NT2/D1 (cell line): ENCODE measurements around the gene DISC1.

Experiments
- DNase-seq: peaks from one replicate; pipeline ENCODE4 v3.0.0-alpha.2; 2011; ENCODE audit warnings: low read depth, low spot score
- H3K27me3 ChIP-seq: 2 replicates; pipeline ENCODE4 v1.6.0; 2011; ENCODE audit warnings: mild to moderate bottlenecking; ENCODE audit not compliant: insufficient read length, insufficient read depth
- H3K36me3 ChIP-seq: 2 replicates; pipeline ENCODE4 v1.6.1; 2011; ENCODE audit warnings: mild to moderate bottlenecking, low read length, mixed read lengths; ENCODE audit not compliant: insufficient read depth, insufficient read length
- H3K4me1 ChIP-seq: 2 replicates; pipeline ENCODE4 v1.5.1; 2011; ENCODE audit not compliant: insufficient read depth, insufficient read length
- H3K4me3 ChIP-seq: 2 replicates; pipeline ENCODE4 v1.5.1; 2011; ENCODE audit warnings: low read depth; ENCODE audit not compliant: insufficient read length
- H3K9ac ChIP-seq: 2 replicates; pipeline ENCODE4 v1.6.0; 2011; ENCODE audit warnings: low read depth; ENCODE audit not compliant: insufficient read length
- H3K9me3 ChIP-seq: 2 replicates; pipeline ENCODE4 v1.5.1; 2011; ENCODE audit warnings: mild to moderate bottlenecking, low read length; ENCODE audit not compliant: insufficient read depth
- SUZ12 ChIP-seq: IDR thresholded peaks from 2 replicates; pipeline ENCODE4 v1.6.1; 2011; ENCODE audit not compliant: insufficient read length, insufficient read depth; ENCODE audit errors: extremely low read depth
- YY1 ChIP-seq: IDR thresholded peaks from 2 replicates; pipeline ENCODE4 v1.6.1; 2011; ENCODE audit not compliant: insufficient read length, insufficient read depth
- ZNF274 ChIP-seq: IDR thresholded peaks from 2 replicates; pipeline ENCODE4 v1.6.1; 2011; ENCODE audit warnings: mild to moderate bottlenecking, low read depth, low read length

DISC1 gene

GRCh38 chr1:231931846-231932454 is 305.4 kb downstream of the DISC1 start:
- DNase-seq = peak; percentile 54
- H3K9ac ChIP-seq = no peak overlapping the region
- H3K9me3 ChIP-seq = peaks cover 19% of the 10 kb centered on the region
- no peak overlapping the region for H3K4me3 ChIP-seq
- H3K4me1 ChIP-seq = no peaks in the 10 kb centered on the region
- no peaks in the 10 kb centered on the region for H3K27me3 ChIP-seq
- TF ChIP-seq ZNF274 = no peak
- H3K36me3 ChIP-seq = no peaks in the 10 kb centered on the region

- Histone ChIP-seq H3K4me3 (no peak overlapping the region), H3K27me3 (no peaks in the 10 kb centered on the region), H3K4me1 (no peaks in the 10 kb centered on the region), H3K36me3 (no peaks in the 10 kb centered on the region), H3K9me3 (peaks cover 19% of the 10 kb centered on the region), H3K9ac (no peak overlapping the region)
- DNase-seq = no peak
- no peak for TF ChIP-seq ZNF274
- no peak for TF ChIP-seq SUZ12
- TF ChIP-seq YY1 = no peak
These were observed 307.4 kb downstream of the DISC1 start for GRCh38 chr1:231933711-231934626.

DNA sequence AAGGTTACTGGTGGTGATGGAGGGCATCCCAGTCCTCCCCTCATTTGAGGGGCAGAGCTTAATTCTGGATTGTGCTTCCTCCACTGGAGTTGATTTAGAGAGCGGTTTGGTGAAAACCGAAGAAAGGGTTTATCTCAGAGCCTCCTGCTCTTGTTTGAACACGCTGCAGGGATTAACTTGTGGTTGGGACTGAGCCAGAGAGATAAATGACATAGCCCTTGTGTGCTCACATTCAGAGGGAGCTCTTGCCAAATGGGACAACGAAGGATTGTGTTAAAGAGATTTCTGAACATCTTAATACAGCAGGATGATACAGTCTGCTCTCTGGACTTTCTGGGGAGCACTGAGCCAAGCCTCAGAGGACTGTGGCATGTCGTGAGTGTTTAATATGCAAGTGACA is 308.2 kb downstream of the DISC1 start:
- no peak overlapping the region for H3K4me3 ChIP-seq
- TF ChIP-seq YY1 (no peak), ZNF274 (no peak), SUZ12 (no peak)
- H3K9me3 ChIP-seq = peaks cover 19% of the 10 kb centered on the region
- H3K4me1 ChIP-seq = no peaks in the 10 kb centered on the region
- H3K36me3 ChIP-seq = no peaks in the 10 kb centered on the region
- H3K9ac ChIP-seq = no peak overlapping the region
- no peak for DNase-seq
- no peaks in the 10 kb centered on the region for H3K27me3 ChIP-seq

- H3K36me3 ChIP-seq = no peaks in the 10 kb centered on the region
- no peak overlapping the region for H3K4me3 ChIP-seq
- no peaks in the 10 kb centered on the region for H3K27me3 ChIP-seq
- DNase-seq = no peak
- H3K4me1 ChIP-seq = no peaks in the 10 kb centered on the region
- no peak for TF ChIP-seq ZNF274
- TF ChIP-seq SUZ12 = no peak
- TF ChIP-seq YY1 = no peak
- H3K9me3 ChIP-seq = peaks cover 19% of the 10 kb centered on the region
- no peak overlapping the region for H3K9ac ChIP-seq
These were observed 309.3 kb downstream of the DISC1 start for GRCh38 chr1:231935856-231936255.

- DNase-seq = no peak
- no peak overlapping the region for H3K4me3 ChIP-seq
- no peaks in the 10 kb centered on the region for H3K4me1 ChIP-seq
- no peaks in the 10 kb centered on the region for H3K36me3 ChIP-seq
- no peaks in the 10 kb centered on the region for H3K27me3 ChIP-seq
- TF ChIP-seq ZNF274 = no peak
- TF ChIP-seq YY1 = no peak
- no peak for TF ChIP-seq SUZ12
- no peak overlapping the region for H3K9ac ChIP-seq
- peaks cover 7% of the 10 kb centered on the region for H3K9me3 ChIP-seq
These were observed 310.6 kb downstream of the DISC1 start for GRCh38 chr1:231936983-231937775.

DNA sequence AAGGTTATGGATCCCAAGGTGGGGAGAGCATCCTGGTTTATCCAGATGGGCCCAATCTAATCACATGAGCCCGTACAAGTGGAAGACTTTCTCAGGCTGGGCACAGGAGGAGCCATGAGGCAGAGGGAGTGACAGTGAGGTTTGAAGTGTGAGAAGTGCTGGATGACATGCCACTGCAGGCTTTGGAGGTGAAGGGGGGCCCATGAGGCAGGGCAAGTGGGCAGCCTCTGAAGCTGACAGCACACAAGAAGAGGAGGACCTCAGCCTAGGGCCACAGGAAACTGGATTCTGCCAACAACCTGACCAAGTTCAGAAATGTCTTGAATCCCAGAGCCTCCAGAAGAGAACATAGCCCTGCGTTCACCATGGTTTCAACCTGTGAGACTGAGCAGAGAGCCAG is 311.6 kb downstream of the DISC1 start:
- Histone ChIP-seq H3K9me3 (no peaks in the 10 kb centered on the region), H3K27me3 (no peaks in the 10 kb centered on the region), H3K36me3 (no peaks in the 10 kb centered on the region), H3K4me3 (no peak overlapping the region), H3K4me1 (no peaks in the 10 kb centered on the region), H3K9ac (no peak overlapping the region)
- TF ChIP-seq YY1 = no peak
- TF ChIP-seq ZNF274 = no peak
- TF ChIP-seq SUZ12 = no peak
- no peak for DNase-seq

GRCh38 chr1:231938711-231939110 is 312.1 kb downstream of the DISC1 start:
- no peaks in the 10 kb centered on the region for H3K4me1 ChIP-seq
- DNase-seq = no peak
- TF ChIP-seq YY1 (no peak), SUZ12 (no peak), ZNF274 (no peak)
- H3K36me3 ChIP-seq = no peaks in the 10 kb centered on the region
- H3K9ac ChIP-seq = no peak overlapping the region
- no peak overlapping the region for H3K4me3 ChIP-seq
- H3K9me3 ChIP-seq = no peaks in the 10 kb centered on the region
- no peaks in the 10 kb centered on the region for H3K27me3 ChIP-seq
